Activated CD4-positive, alpha-beta memory T cell treated with anti-CD3 and anti-CD28 coated beads for 36 hours (primary cell): ENCODE measurements around the gene VTI1A. TPM values are rescaled to one million over a fixed set of nuclear protein-coding genes. Genes with fewer than 3 reads are reported as not detected.
"Not testable (repeated sequence)": the region's sequence is repeated elsewhere in the genome, so short reads cannot be mapped to it uniquely, and the experiment has no call there.

Source experiments
- CTCF ChIA-PET: fragments of 350-600 bp; sonication (Branson Sonifier 250); formaldehyde crosslinking; loops from one replicate; lab custom pipeline; 2021; ENCODE audit warnings: antibody characterized with exemption, inconsistent platforms; lab: Charles Lee
- POLR2A ChIA-PET: fragments of 350-600 bp; sonication (Branson Sonifier 250); formaldehyde crosslinking; loops from one replicate; lab custom pipeline; 2021; ENCODE audit warnings: antibody characterized with exemption; lab: Charles Lee
- DNase-seq: peaks from one replicate; pipeline ENCODE4 v3.0.0-alpha.2; 2020
- H3K27ac Mint-ChIP-seq: one replicate; pipeline ENCODE4 v1.8.0; 2021; ENCODE audit warnings: mixed read lengths
- H3K27me3 Mint-ChIP-seq: one replicate; pipeline ENCODE4 v1.8.0; 2021; ENCODE audit warnings: mixed read lengths
- H3K36me3 Mint-ChIP-seq: one replicate; pipeline ENCODE4 v1.8.0; 2021; ENCODE audit warnings: mixed read lengths
- H3K4me1 Mint-ChIP-seq: one replicate; pipeline ENCODE4 v1.8.0; 2021; ENCODE audit warnings: low read depth, mixed read lengths
- H3K4me3 Mint-ChIP-seq: one replicate; pipeline ENCODE4 v1.8.0; 2021; ENCODE audit warnings: mild to moderate bottlenecking, mixed read lengths
- H3K9me3 Mint-ChIP-seq: one replicate; pipeline ENCODE4 v1.8.0; 2021; ENCODE audit warnings: mixed read lengths
- intact Hi-C: fragments of 100-400 bp; cut with micrococcal nuclease; formaldehyde crosslinking; loops from one replicate; pipeline ENCODE4 v1.15.1; 2023
- total RNA-seq, 2 experiments: library from RNA; stranded (reverse); gene quantifications; one replicate each; pipeline ENCODE4 v1.2.3, GENCODE V29; 2021

VTI1A gene
- total RNA-seq, 2 experiments from 2014 or later = 24.3 to 24.5 TPM

DNA sequence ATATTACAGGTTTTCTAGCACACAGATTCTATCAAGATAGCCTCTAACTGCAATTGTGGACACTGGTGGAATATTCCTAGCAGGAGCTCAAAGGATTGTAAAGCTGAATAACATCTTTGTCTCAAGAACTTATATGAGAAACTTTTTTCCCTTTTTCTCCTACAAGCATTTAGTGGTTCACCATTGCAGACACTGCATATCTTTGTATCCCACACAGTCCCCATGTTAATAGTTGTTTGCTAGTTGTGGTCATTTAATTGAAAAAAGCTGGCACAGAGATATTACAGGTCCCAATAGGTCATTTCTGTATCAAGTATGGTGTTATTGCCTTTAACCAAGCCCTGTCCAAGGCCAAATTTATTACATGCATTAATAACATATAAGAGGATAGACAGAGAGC lies 276.9 kb downstream of the VTI1A start:
- intact Hi-C loops = loop anchor here (10.0 kb wide), 1 partner anchor 841 kb away; no protein-coding TSS in a partner anchor
- no peaks in the 10 kb centered on the region for H3K27me3 Mint-ChIP-seq
- peaks cover 4% of the 10 kb centered on the region for H3K36me3 Mint-ChIP-seq
- no peaks in the 10 kb centered on the region for H3K9me3 Mint-ChIP-seq
- H3K4me1 Mint-ChIP-seq = no peaks in the 10 kb centered on the region
- no peak for DNase-seq
- CTCF ChIA-PET = interaction anchor here (0.9 kb wide), 1 partner anchor 28 kb away, joined by 3 read pairs; no protein-coding TSS in a partner anchor
- no peak overlapping the region for H3K4me3 Mint-ChIP-seq
- H3K27ac Mint-ChIP-seq = no peak overlapping the region
- POLR2A ChIA-PET = no interaction called here

DNA sequence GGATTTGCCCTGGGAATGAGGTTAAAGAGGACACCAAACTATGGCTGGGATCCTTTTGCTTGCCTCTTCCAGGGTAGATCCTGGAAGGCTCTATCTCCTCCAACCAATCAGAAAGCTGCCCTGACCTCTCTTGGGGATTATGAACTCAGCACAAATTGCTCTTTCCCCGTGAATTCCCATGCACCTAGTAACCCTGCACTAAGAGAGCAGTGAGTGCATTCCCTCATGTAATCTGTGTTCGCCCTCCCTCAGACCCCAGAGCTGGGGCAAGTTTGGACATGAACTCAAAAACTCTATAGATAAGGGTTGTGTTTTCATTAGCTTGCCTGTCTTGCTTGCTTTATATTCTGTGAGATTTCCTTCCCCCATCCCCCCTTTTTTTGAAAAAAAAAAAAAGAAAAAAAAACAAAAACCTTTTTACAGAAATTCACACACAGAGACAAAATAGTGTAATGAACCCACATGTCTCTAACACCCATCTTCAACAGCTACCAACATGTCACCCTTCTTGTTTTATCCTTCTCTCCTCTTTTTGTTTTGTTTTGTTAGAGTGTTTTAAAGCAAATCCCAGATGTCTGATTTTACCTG lies 277.5 kb downstream of the VTI1A start:
- Mint-ChIP-seq H3K27me3 (no peaks in the 10 kb centered on the region), H3K4me1 (no peaks in the 10 kb centered on the region), H3K4me3 (no peak overlapping the region), H3K27ac (no peak overlapping the region), H3K9me3 (no peaks in the 10 kb centered on the region), H3K36me3 (peaks cover 4% of the 10 kb centered on the region)
- ChIA-PET POLR2A (no interaction called here), CTCF (interaction anchor here (0.9 kb wide), 1 partner anchor 27 kb away, joined by 3 read pairs; no protein-coding TSS in a partner anchor)
- no peak for DNase-seq
- intact Hi-C loops = loop anchor here (10.0 kb wide), 1 partner anchor 840 kb away; no protein-coding TSS in a partner anchor

DNA sequence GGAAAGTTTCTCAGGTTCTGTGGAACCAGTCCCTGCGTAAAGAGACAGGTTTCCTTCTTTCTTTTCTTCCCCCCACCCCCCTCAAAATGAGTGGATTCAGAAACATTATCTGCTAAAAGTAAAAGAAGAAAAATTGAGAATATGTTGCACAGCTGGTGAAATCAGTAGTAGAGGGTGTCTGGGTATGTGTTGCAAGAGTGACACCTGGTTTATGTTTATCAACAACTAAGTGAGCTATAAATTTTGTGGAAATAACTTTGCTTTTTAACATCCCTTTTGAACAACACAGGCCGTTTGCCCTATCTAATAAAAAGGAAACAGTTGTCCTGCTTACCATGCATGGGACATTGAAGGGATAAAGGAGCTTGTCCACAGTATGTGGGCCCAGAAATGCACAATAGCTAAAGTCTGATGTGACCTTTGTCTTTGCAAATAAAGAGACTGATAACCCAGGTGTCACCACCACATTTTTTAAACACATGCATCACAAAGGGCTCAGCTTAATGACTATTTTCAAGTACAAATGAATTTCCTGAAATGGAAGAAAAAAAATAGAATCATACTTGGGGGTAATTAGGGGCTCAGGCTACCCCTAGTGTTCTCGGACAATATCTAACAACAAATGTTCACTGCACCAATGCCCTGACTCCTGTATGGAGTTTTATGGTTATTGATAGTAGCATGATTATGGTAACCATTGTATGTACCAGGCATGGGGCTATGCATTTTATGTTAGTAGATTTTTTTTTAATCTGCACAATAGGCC lies 281.3 kb downstream of the VTI1A start:
- CTCF ChIA-PET = no interaction called here
- intact Hi-C loops = loop anchor here (10.0 kb wide), 1 partner anchor 836 kb away; no protein-coding TSS in a partner anchor

DNA sequence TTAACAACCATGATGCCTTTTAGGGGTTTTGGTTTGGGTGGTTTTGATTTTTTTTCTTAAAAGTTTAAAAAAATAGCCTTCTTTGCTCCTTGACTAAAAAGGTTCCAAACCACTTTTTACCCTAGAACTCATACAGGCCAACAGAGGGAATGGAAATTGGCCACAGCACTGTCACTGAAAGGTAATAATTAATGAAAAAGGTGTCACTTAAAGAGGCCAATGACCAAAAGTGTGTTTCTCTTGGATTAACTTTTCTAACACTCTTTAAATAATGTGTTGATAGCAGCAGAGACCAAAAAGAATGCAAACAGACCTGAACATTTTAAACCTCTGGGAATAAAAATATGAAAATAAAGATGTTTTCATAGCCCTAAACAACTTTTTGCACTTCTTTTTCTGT lies 282.0 kb downstream of the VTI1A start:
- no peak for DNase-seq
- Mint-ChIP-seq H3K27ac (no peak overlapping the region), H3K27me3 (no peaks in the 10 kb centered on the region), H3K36me3 (no peaks in the 10 kb centered on the region), H3K4me1 (no peaks in the 10 kb centered on the region), H3K4me3 (no peak overlapping the region), H3K9me3 (no peaks in the 10 kb centered on the region)
- intact Hi-C loops = loop anchor here (10.0 kb wide), 1 partner anchor 836 kb away; no protein-coding TSS in a partner anchor
- ChIA-PET CTCF (no interaction called here), POLR2A (no interaction called here)

More for the DNA sequence above, 281.3 kb downstream of the VTI1A start:
- DNase-seq = no peak
- Mint-ChIP-seq H3K27me3 (no peaks in the 10 kb centered on the region), H3K9me3 (no peaks in the 10 kb centered on the region), H3K4me3 (no peak overlapping the region), H3K27ac (no peak overlapping the region), H3K36me3 (no peaks in the 10 kb centered on the region), H3K4me1 (no peaks in the 10 kb centered on the region)
- POLR2A ChIA-PET = no interaction called here

DNA sequence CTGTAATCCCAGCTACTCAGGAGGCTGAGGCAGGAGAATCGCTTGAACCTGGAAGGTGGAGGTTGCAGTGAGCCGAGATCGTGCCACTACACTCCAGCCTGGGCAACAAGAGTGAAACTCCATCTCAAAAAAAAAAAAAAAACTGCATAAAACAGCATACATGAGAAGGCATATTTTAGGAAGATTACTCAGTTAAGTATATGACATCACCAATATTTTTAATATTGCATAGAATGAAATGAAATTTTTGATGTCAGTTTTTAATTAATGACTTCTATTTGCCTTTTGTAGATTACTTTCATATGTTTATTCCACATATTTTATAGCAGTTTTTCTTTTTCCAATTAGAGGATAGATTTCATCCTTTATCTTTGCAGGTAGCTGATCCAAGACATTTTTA lies 284.4 kb downstream of the VTI1A start:
- CTCF ChIA-PET, H3K9me3 Mint-ChIP-seq, H3K27ac Mint-ChIP-seq, H3K4me3 Mint-ChIP-seq, POLR2A ChIA-PET, DNase-seq, H3K4me1 Mint-ChIP-seq, H3K27me3 Mint-ChIP-seq, intact Hi-C loops, H3K36me3 Mint-ChIP-seq: not testable (repeated sequence)

DNA sequence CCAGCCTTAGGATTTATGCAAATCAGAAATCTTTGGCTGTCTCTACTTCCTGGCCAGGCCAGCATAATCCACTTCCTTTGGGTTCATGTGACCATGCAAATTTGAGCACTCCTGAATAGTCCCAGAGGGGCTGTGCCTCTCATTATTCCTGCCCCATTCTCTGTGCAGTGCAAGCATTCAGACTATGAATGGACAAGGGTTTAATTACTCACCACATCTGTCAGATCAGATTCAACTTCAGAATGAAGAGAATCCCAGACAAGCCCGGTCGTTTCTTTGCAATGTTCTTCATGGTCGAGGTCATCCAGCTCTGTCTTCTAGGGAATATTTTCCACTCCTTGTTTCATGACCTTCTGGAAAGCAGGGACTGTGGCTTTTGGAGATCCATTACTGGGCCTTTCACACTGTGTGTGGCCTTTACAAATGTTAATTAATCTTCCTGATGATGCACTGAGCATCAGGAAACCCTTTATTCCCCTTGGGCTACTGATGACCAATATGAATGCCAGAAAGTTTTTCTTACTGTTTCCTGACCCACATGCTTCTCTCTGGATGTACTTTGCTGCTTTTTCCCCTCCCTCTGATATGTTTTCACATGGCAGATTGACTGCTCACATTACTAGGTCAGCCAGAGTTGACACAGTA lies 285.4 kb downstream of the VTI1A start:
- Mint-ChIP-seq H3K4me1 (no peaks in the 10 kb centered on the region), H3K9me3 (no peaks in the 10 kb centered on the region), H3K36me3 (peaks cover 4% of the 10 kb centered on the region), H3K4me3 (no peak overlapping the region), H3K27ac (no peak overlapping the region), H3K27me3 (no peaks in the 10 kb centered on the region)
- no peak for DNase-seq
- ChIA-PET POLR2A (no interaction called here), CTCF (no interaction called here)
- intact Hi-C loops = no loop called here

DNA sequence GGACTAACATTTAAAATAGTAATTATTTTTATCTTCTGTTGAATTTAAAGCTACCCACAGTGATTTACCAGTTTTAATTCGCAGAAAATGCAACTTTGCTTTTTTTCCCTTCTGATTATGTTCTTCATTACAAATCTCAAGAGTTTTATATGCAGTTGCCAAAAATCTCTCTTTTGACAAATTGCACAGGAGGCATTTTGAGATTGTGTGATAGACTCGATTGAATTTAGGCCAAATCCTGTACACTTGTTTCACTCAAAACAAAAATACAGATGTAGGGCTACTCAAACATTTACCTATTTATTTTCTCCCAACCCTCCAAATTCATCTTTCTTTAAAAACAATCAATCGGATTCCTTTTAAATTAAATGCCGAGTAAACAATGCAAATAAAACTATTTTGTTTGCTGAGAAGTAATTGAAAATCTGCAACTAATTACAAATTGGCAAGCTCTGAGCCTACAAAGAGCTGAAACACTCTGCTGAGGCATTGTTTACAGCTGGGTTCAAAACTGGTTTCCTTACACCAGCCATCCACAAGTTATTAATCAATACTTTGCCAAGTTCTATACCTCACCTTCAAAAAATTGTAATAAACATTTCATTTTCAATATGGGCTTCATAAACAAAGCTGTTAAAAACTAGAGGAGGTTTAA lies 288.2 kb downstream of the VTI1A start:
- Mint-ChIP-seq H3K9me3 (no peaks in the 10 kb centered on the region), H3K4me3 (no peak overlapping the region), H3K27ac (no peak overlapping the region), H3K4me1 (no peaks in the 10 kb centered on the region), H3K27me3 (no peaks in the 10 kb centered on the region), H3K36me3 (peaks cover 20% of the 10 kb centered on the region)
- CTCF ChIA-PET = no interaction called here
- no peak for DNase-seq
- intact Hi-C loops = no loop called here
- POLR2A ChIA-PET = no interaction called here

DNA sequence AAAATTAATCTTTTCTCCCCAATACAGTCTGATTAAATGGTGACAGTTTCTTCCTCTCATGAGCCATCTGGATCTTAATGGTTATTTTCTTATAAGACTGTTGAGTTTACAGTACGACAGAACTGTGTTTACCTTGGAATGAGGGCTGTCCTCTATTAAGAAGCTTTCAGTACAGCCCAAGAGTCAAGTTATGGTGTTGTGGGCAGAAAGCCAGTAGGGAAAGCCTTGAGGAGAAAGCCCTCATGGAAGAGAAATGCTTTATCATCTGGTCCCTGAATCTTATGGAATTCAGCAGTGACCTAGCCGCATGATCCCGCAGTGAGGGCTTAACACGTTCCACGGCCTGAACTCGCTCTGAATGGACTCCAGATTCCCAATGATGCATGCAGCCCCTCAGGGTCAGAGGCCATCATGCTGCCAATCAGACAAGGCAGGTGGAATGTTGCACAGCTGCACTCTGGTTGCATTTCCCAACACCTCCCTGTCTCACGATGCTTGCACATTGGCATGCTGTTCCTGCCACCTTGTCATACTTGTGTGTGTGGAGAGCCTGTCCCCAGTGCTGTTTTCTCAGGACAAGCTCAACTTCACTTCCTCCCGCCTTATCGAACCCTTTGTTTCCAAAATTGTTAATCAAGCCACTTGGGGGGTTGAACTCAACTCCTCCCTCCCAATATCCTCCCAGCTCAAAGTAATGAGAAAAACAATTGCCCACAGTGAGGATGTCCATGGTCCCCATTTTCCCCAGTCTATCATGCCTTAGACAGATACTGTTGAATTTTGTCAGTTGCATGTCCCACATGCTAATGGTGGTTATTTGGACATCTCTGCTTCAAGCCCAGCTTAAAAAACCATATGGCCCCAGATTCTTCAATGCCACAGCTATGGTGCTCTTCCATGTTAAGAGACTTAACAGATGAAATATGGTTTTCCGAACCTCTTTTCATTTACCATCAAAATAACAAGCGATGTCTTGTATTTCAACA lies 291.9 kb downstream of the VTI1A start:
- Mint-ChIP-seq H3K27me3 (no peaks in the 10 kb centered on the region), H3K4me3 (no peak overlapping the region), H3K4me1 (no peaks in the 10 kb centered on the region), H3K36me3 (peaks cover 20% of the 10 kb centered on the region), H3K9me3 (no peaks in the 10 kb centered on the region), H3K27ac (no peak overlapping the region)
- no peak for DNase-seq
- intact Hi-C loops = no loop called here
- POLR2A ChIA-PET = no interaction called here
- CTCF ChIA-PET = no interaction called here

DNA sequence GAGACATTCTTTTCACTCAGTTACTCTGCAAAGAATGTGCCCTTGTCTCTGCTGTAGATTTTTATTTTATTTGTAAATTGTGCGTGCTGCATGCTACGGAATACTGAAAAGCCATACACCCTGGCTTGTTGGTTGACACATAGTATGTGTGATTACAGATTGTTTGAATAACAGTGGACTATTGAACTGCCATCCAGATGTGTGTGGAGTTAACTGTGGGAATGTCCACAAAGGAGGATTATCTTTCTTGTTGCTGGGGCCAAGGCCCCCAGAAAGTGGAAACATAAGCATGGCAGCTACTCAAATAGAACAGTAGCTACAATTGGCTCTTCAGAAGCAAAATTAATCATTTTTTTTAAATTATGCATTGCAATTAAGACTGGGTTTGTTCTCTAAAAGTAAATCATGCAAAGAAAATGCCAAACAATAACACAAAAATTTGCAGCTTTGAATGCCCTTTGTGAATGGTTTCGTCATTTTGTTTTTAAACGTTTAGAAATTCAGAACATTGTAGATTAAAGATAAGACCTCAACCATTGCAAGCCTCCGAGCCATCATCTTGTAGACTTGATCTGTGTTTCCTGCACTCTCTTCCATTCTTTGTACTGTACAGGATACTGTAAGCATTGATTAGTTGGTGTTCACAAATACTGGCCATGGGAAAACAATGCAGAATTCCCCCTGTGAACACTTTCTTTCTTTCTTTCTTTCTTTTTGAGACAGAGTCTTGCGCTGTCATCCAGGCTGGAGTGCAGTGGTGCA lies 292.8 kb downstream of the VTI1A start:
- Mint-ChIP-seq H3K4me3 (no peak overlapping the region), H3K27me3 (no peaks in the 10 kb centered on the region), H3K27ac (no peak overlapping the region), H3K4me1 (no peaks in the 10 kb centered on the region), H3K36me3 (peaks cover 20% of the 10 kb centered on the region), H3K9me3 (no peaks in the 10 kb centered on the region)
- POLR2A ChIA-PET = no interaction called here
- intact Hi-C loops = no loop called here
- no peak for DNase-seq
- CTCF ChIA-PET = no interaction called here

DNA sequence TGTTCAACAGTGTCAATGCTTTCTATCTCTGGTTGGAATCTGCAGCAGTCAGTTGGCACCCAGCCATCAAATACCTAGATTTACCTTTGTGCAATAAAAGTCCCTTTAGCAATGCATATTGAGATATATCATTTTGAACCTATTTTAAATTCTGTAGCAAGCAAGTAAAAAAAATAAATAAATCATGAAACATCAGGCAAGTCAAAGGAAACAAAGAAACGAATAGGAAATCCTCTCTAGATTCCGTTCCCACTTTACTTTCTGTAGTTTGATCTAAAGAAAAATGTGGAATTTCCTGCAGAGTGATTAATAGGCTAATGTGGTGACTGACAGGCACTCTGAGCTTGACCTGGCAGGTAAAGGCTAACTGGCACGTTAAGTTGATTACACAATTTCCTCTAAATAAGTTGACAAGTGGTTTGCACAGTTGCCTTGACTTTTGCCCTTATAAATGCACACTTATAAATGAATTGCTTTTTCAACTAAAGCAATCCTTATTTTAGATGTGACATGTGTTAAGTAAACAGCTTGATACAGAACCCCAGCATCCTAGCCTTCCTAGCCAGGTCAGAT lies 294.9 kb downstream of the VTI1A start:
- Mint-ChIP-seq H3K27me3 (no peaks in the 10 kb centered on the region), H3K4me3 (no peak overlapping the region), H3K4me1 (no peaks in the 10 kb centered on the region), H3K36me3 (peaks cover 22% of the 10 kb centered on the region), H3K9me3 (no peaks in the 10 kb centered on the region), H3K27ac (no peak overlapping the region)
- DNase-seq = no peak
- ChIA-PET CTCF (no interaction called here), POLR2A (no interaction called here)
- intact Hi-C loops = no loop called here
